GM12873 (cell line): ENCODE data around the gene VKORC1.
A peak's percentile ranks its signal among the peaks of the same experiment; 100 is the strongest.

Source experiments
- TF ChIP-seq, protein P1 (sequence below): IDR thresholded peaks from 2 replicates; pipeline ENCODE4 v1.5.1; 2012; ENCODE audit warnings: low read depth, mild to moderate bottlenecking, moderate library complexity, low read length, control low read depth; ENCODE audit not compliant: insufficient read depth; ENCODE audit errors: missing control alignments

Gene VKORC1

GRCh38 chr16:31107465-31107867 is 12.9 kb upstream of the VKORC1 start:
- TF ChIP-seq, protein P1, sequence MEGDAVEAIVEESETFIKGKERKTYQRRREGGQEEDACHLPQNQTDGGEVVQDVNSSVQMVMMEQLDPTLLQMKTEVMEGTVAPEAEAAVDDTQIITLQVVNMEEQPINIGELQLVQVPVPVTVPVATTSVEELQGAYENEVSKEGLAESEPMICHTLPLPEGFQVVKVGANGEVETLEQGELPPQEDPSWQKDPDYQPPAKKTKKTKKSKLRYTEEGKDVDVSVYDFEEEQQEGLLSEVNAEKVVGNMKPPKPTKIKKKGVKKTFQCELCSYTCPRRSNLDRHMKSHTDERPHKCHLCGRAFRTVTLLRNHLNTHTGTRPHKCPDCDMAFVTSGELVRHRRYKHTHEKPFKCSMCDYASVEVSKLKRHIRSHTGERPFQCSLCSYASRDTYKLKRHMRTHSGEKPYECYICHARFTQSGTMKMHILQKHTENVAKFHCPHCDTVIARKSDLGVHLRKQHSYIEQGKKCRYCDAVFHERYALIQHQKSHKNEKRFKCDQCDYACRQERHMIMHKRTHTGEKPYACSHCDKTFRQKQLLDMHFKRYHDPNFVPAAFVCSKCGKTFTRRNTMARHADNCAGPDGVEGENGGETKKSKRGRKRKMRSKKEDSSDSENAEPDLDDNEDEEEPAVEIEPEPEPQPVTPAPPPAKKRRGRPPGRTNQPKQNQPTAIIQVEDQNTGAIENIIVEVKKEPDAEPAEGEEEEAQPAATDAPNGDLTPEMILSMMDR = no peak

DNA sequence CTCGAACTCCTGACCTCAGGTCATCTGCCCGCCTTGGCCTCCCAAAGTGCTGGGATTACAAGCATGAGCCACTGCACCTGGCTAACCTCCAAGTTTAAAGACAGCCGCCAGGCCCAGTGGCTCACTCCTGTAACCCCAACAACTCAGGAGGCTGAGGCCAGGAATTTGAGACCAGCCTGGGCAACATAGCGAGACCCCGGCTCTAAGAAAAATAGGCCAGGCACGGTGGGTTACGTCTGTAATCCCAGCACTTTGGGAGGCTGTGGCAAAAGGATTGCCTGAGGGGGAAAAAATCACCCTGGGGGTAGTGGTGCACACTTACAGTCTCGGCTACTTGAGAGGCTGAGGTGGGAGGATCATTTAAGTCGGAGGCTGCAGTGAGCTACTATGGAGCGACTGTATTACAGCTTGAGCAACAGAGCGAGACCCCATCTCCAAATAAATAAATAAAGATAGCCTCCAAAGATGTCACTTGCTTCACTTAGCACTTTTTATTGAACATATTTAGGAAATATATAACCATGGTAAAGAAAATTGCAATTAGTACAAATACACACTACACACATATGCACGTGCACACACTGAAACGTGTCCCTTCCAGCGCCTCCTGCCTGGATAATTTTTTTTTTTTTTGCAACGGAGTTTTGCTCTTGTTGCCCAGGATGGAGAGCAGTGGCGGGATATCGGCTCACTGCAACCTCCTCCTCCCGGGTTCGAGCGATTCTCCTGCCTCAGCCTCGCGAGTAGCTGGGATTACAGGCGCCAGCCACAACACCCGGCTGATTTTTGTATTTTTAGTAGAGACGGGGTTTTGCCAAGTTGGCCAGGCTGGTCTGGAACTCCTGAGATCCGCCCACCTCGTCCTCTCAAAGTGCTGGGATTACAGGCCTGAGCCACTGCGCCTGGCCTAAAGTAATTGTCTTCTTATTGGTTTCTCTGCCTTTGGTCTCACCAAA is 12.2 kb upstream of the VKORC1 start:
- TF ChIP-seq, protein P1 = no peak

DNA sequence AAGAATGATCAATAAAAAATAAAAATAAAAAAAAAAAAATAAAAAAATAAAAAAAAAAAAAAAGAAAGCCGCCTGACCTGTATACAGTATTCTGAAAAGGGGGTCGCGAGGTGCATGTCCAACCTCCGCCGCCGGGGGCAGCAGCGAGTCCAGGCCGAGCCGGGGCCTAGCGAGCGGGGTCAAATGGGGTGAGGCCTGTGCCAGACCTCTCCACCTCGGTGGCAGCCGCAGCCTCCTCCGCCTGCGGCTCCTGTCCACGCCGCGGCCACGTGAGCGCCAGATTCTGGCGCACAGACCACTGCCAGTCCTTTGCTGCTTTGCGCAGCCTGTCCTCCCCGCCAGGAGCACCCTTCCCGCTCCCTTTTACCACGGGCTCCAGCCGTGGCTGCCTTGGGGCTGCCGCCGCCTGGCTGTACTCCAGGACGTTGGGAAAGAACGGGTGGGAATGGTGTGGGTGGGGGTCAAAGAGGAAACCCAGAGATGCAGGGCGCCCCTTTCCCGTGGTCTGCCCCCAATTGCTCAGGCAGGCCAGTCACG is 11.1 kb upstream of the VKORC1 start:
- TF ChIP-seq, protein P1 = peak; percentile 82

DNA sequence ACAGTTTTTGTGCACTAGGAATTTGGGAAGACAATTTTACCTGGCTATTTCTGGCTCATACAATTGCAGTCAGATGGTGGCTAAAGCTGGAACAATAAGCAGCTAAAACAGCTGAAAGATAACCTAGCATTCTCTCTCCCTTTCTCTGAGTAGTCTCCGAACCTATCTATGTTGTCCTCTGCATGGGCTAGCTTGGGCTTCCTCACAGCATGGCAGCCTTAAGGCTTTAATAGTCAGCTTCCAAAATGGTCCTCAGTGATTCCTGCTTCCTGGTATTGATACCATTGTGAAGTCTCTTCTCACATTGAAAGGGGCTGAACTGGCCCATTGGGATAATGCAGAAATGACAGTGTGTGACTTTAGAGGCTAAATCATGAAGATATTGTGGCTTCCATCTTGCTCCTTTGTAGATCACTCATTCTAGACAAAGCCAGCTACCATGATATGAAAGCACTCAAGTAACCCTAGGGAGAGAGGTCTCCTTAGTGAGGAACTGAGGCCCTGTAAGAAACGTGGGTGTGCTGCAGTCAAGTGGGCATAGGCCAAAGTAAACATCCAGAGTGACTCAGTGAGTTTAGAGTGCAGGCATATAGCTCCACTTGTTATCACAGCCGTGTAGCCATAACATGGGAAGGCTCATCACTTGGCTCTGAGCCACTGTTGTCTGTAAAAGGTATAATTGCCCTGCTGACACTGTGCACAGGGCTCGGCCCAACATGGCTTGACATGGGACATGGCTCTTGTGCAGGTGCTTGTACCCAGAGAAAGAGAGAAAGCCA is 5.5 kb upstream of the VKORC1 start:
- TF ChIP-seq, protein P1 = no peak

GRCh38 chr16:31094088-31094423 is 541 bp downstream of the VKORC1 start:
- TF ChIP-seq, protein P1 = no peak

DNA sequence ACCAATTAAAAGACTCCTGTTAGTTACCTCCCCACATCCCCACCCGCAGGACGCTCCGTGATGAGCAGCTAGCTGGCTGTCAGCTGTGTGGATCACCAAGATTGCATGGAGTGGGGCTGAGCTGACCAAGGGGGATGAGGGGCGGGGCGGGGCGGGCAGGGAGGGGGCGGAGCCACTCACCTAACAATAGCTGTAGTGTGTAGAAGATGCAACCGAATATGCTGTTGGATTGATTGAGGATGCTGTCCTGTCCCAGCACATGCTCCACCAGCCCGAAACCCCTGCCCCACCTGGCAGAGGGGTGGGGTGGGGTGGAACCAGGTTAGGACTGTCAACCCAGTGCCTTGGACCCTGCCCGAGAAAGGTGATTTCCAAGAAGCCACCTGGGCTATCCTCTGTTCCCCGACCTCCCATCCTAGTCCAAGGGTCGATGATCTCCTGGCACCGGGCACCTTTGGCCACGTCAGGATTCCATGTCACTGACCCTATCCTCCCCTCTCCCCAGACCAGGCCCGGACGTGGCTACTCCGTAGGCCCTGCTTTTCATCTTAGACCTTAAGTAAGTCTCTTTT is 1.4 kb downstream of the VKORC1 start:
- TF ChIP-seq, protein P1 = no peak

GRCh38 chr16:31092330-31092729 is 2.3 kb downstream of the VKORC1 start:
- TF ChIP-seq, protein P1 = no peak
